Measurements from ENCODE around the gene COBL.

DNA sequence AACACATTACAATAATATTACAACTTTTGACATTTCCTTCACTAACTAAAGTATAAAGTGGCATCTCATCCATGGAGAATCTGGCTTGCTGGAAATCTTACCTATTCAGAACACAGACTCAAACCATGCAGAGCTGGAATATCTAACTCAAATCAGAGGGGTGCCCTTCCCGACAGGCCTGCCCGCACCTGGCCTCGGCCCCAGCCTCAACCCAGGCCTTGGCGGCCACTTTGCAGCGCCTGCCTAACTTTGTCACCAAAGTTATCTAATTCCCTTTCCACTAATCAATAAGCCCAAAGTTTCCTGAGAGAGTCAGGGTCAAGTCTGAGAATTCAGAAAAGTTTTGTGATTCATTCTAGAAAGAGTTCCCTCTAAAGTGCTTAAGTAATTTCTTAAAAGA, 212.9 kb downstream of the COBL start:
- no peak for TF ChIP-seq POLR2A (IDR thresholded peaks at IDR 0.05)
- TF ChIP-seq, protein P1, sequence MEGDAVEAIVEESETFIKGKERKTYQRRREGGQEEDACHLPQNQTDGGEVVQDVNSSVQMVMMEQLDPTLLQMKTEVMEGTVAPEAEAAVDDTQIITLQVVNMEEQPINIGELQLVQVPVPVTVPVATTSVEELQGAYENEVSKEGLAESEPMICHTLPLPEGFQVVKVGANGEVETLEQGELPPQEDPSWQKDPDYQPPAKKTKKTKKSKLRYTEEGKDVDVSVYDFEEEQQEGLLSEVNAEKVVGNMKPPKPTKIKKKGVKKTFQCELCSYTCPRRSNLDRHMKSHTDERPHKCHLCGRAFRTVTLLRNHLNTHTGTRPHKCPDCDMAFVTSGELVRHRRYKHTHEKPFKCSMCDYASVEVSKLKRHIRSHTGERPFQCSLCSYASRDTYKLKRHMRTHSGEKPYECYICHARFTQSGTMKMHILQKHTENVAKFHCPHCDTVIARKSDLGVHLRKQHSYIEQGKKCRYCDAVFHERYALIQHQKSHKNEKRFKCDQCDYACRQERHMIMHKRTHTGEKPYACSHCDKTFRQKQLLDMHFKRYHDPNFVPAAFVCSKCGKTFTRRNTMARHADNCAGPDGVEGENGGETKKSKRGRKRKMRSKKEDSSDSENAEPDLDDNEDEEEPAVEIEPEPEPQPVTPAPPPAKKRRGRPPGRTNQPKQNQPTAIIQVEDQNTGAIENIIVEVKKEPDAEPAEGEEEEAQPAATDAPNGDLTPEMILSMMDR (IDR thresholded peaks at IDR 0.05) = no peak
